PC-9 (cell line): Measurements from ENCODE around the gene RNF44. TPM values are rescaled to one million over a fixed set of nuclear protein-coding genes. Genes with fewer than 3 reads are reported as not detected.

Source experiments
- BruUV-seq: library from RNA; stranded (reverse); fragments of 400-500 nt; replicated peaks from 2 replicates; lab custom pipeline; 2021; lab: Mats Ljungman, UMichigan
- CTCF ChIA-PET: fragments of 300-600 bp; sonication (Branson Sonifier 250); formaldehyde crosslinking; loops from one replicate; lab custom pipeline; 2022; ENCODE audit warnings: antibody characterized with exemption; lab: Charles Lee
- POLR2A ChIA-PET: fragments of 300-600 bp; sonication (Branson Sonifier 250); formaldehyde crosslinking; loops from one replicate; lab custom pipeline; 2022; ENCODE audit warnings: antibody characterized with exemption; ENCODE audit not compliant: unreplicated experiment; lab: Charles Lee
- DNase-seq, 2 experiments: peaks; one replicate each; pipeline versions ENCODE4 v3.0.0 to v3.0.0-alpha.2; 2015 to 2022; ENCODE audit warnings: mixed read lengths in 1 of 2
- H2AFZ ChIP-seq: fragments of 200-600 bp; sonication (generic); 2 replicates; pipeline ENCODE4 v1.8.1; 2017; ENCODE audit warnings: antibody characterized with exemption
- H3F3A ChIP-seq: fragments of 200-600 bp; sonication (generic); 2 replicates; pipeline ENCODE4 v1.8.1; 2017; ENCODE audit warnings: antibody characterized with exemption, mild to moderate bottlenecking, low read depth; ENCODE audit not compliant: insufficient read depth
- H3K27ac ChIP-seq: fragments of 200-600 bp; sonication (generic); 2 replicates; pipeline ENCODE4 v1.6.1; 2016; ENCODE audit warnings: mixed run types
- H3K27me3 ChIP-seq: fragments of 200-600 bp; sonication (generic); 2 replicates; pipeline ENCODE4 v1.6.1; 2016; ENCODE audit warnings: low read depth, mixed run types; ENCODE audit not compliant: insufficient read depth
- H3K36me3 ChIP-seq: fragments of 200-600 bp; sonication (generic); 2 replicates; pipeline ENCODE4 v1.6.1; 2016; ENCODE audit warnings: low read depth, mixed run types
- H3K4me1 ChIP-seq: fragments of 200-600 bp; sonication (generic); replicated peaks from 2 replicates; pipeline ENCODE4 v1.6.1; 2016; ENCODE audit warnings: mixed run types; ENCODE audit not compliant: insufficient read depth
- H3K4me2 ChIP-seq: fragments of 200-600 bp; sonication (generic); 2 replicates; pipeline ENCODE4 v1.6.1; 2017; ENCODE audit warnings: mixed run types
- H3K4me3 ChIP-seq: fragments of 200-600 bp; sonication (generic); 2 replicates; pipeline ENCODE4 v1.6.1; 2016; ENCODE audit warnings: mixed run types
- H3K79me2 ChIP-seq: fragments of 200-600 bp; sonication (generic); 2 replicates; pipeline ENCODE4 v1.6.1; 2017; ENCODE audit warnings: low read depth, mixed run types
- H3K9me2 ChIP-seq: fragments of 200-600 bp; sonication (generic); 2 replicates; pipeline ENCODE4 v1.8.1; 2017; ENCODE audit warnings: mild to moderate bottlenecking; ENCODE audit not compliant: insufficient read depth
- H3K9me3 ChIP-seq: fragments of 200-600 bp; sonication (generic); 2 replicates; pipeline ENCODE4 v1.8.1; 2016; ENCODE audit warnings: low read depth; ENCODE audit not compliant: insufficient read depth
- H4K20me1 ChIP-seq: fragments of 200-600 bp; sonication (generic); 2 replicates; pipeline ENCODE4 v1.8.1; 2017; ENCODE audit not compliant: insufficient read depth
- CTCF ChIP-seq: fragments of 200-600 bp; sonication (generic); conservative IDR thresholded peaks from 2 replicates; pipeline ENCODE4 v1.6.1; 2017; ENCODE audit warnings: mixed run types, antibody characterized with exemption, mild to moderate bottlenecking, moderate library complexity
- EZH2 ChIP-seq: fragments of 200-600 bp; sonication (generic); IDR thresholded peaks from 2 replicates; pipeline ENCODE4 v1.8.0; 2017; ENCODE audit warnings: antibody characterized with exemption, low read depth
- intact Hi-C: fragments of 100-400 bp; cut with micrococcal nuclease; formaldehyde crosslinking; loops from one replicate; pipeline ENCODE4 v1.10.0; 2022; ENCODE audit not compliant: unreplicated experiment
- total RNA-seq: library from RNA; stranded (reverse); gene quantifications from 2 replicates; pipeline ENCODE4 v1.2.3, GENCODE V29; 2021

Gene RNF44
- total RNA-seq, 1 experiment from 2014 or later, result 87.4 TPM

- Histone ChIP-seq H3K4me2 (no peak overlapping the region), H3K79me2 (no peaks in the 10 kb centered on the region), H3K27ac (no peak overlapping the region), H3K9me3 (no peaks in the 10 kb centered on the region), H2AFZ (no peak overlapping the region), H3K9me2 (no peaks in the 10 kb centered on the region), H3K4me3 (no peak overlapping the region), H3K36me3 (no peaks in the 10 kb centered on the region), H4K20me1 (no peaks in the 10 kb centered on the region), H3K27me3 (no peaks in the 10 kb centered on the region), H3K4me1 (0 out of 2 replicates have a peak, but pooled peaks cover under 1% of the 10 kb centered on the region), H3F3A (peaks cover 5% of the 10 kb centered on the region; the same call in 1 of the 2 replicates)
- no peak for DNase-seq
- no peak for TF ChIP-seq EZH2
- TF ChIP-seq CTCF, result no peak
- intact Hi-C loops, result no loop called here
- ChIA-PET CTCF (interaction anchor here (0.6 kb wide), 1 partner anchor 10 kb away, joined by 5 read pairs; no protein-coding TSS in a partner anchor), POLR2A (no interaction called here)
- no TSS peak for BruUV-seq
Measured at GRCh38 chr5:176561259-176561658, 24.1 kb upstream of the RNF44 start.

- intact Hi-C loops, result no loop called here
- Histone ChIP-seq H3K79me2 (no peaks in the 10 kb centered on the region), H3K27me3 (no peaks in the 10 kb centered on the region), H4K20me1 (no peaks in the 10 kb centered on the region), H3K36me3 (no peaks in the 10 kb centered on the region), H3K4me2 (no peak overlapping the region), H3K4me3 (no peak overlapping the region), H3F3A (peaks cover 6% of the 10 kb centered on the region; the same call in 1 of the 2 replicates), H2AFZ (no peak overlapping the region), H3K9me2 (no peaks in the 10 kb centered on the region), H3K9me3 (no peaks in the 10 kb centered on the region), H3K4me1 (peaks cover 6% of the 10 kb centered on the region; the same call in 1 of the 2 replicates), H3K27ac (no peak overlapping the region)
- no peak for DNase-seq
- CTCF ChIA-PET, result interaction anchor here (0.6 kb wide), 1 partner anchor 11 kb away, joined by 5 read pairs; no protein-coding TSS in a partner anchor
- BruUV-seq, result no TSS peak
- TF ChIP-seq CTCF (no peak), EZH2 (no peak)
- POLR2A ChIA-PET, result no interaction called here
Measured at GRCh38 chr5:176560364-176560763, 23.2 kb upstream of the RNF44 start.

GRCh38 chr5:176559683-176560082 is 22.5 kb upstream of the RNF44 start:
- Histone ChIP-seq H4K20me1 (no peaks in the 10 kb centered on the region), H3K79me2 (no peaks in the 10 kb centered on the region), H3K4me2 (no peak overlapping the region), H3K27ac (no peak overlapping the region), H3K4me3 (no peak overlapping the region), H3F3A (peaks cover 13% of the 10 kb centered on the region; the same call in 1 of the 2 replicates), H2AFZ (no peak overlapping the region), H3K36me3 (no peaks in the 10 kb centered on the region), H3K9me2 (no peaks in the 10 kb centered on the region), H3K27me3 (no peaks in the 10 kb centered on the region), H3K9me3 (no peaks in the 10 kb centered on the region), H3K4me1 (peaks cover 9% of the 10 kb centered on the region)
- intact Hi-C loops, result no loop called here
- peak; percentile 16 to 49 for DNase-seq
- TF ChIP-seq CTCF, result peak; percentile 39; the same call in 1 of the 2 replicates
- TF ChIP-seq EZH2, result no peak
- ChIA-PET CTCF (no interaction called here), POLR2A (no interaction called here)
- no TSS peak for BruUV-seq
